Spleen (tissue), 7 donors: ENCODE data around the gene BACH2.

ENCODE experiments used
- CTCF ChIP-seq, 11 experiments: fragments of 200-600 bp in 7 of 11; fragments of 450-650 bp in 4 of 11; sonication (generic) in 4 of 11; IDR thresholded peaks in 8 of 11; conservative IDR thresholded peaks in 3 of 11; 1 replicate in 7 of 11; 2 replicates in 4 of 11; pipeline versions ENCODE4 v1.4.0 to v1.8.0; 2016 to 2021; ENCODE audit warnings: antibody characterized with exemption in 11 of 11, inconsistent platforms in 4 of 11, mild to moderate bottlenecking in 1 of 11
- POLR2A ChIP-seq, 3 donors: fragments of 450-650 bp; IDR thresholded peaks; one replicate each; pipeline ENCODE4 v1.5.1; 2017; ENCODE audit warnings: antibody characterized with exemption in 3 of 3, mild to moderate bottlenecking in 1 of 3
- donor health status: DM: no; HTN: no; CAD: no; lungs with moderate emphysema.
- donor health status: DM: no; HTN: no; CAD: no.
- donor health status: DM: no; HTN: no; CAD: no.

- TF ChIP-seq POLR2A (IDR thresholded peaks at IDR 0.05) (no peak), CTCF (IDR thresholded peaks at IDR 0.05 in 8 of 11, conservative IDR thresholded peaks at IDR 0.05 in 3 of 11) (no peak)
These were observed 191.0 kb downstream of the BACH2 start for GRCh38 chr6:90105506-90106170.
